SK-N-SH treated with all-trans-retinoic acid at 6 μM for 48 hours (cell line): Measurements from ENCODE around the gene FTO.

Experiments used
- ZNF565 ChIP-seq: fragments of 450-650 bp; formaldehyde crosslinking; conservative IDR thresholded peaks from 2 replicates; pipeline ENCODE4 v1.5.0; 2020; ENCODE audit warnings: low read depth, mild to moderate bottlenecking, moderate library complexity
- ZNF70 ChIP-seq: fragments of 450-650 bp; formaldehyde crosslinking; IDR thresholded peaks from 2 replicates; pipeline ENCODE4 v1.5.0; 2020; ENCODE audit warnings: mild to moderate bottlenecking, moderate library complexity
- TF ChIP-seq, protein P1 (sequence below): fragments of 250-450 bp; sonication (Bioruptor Pico); IDR thresholded peaks from 2 replicates; pipeline ENCODE4 v1.5.0; 2020; ENCODE audit warnings: mild to moderate bottlenecking, moderate library complexity
- TF ChIP-seq, protein P2 (sequence below): fragments of 250-450 bp; sonication (Bioruptor Pico); IDR thresholded peaks from 2 replicates; pipeline ENCODE4 v1.5.1; 2020; ENCODE audit warnings: low read depth, mild to moderate bottlenecking, moderate library complexity

DNA sequence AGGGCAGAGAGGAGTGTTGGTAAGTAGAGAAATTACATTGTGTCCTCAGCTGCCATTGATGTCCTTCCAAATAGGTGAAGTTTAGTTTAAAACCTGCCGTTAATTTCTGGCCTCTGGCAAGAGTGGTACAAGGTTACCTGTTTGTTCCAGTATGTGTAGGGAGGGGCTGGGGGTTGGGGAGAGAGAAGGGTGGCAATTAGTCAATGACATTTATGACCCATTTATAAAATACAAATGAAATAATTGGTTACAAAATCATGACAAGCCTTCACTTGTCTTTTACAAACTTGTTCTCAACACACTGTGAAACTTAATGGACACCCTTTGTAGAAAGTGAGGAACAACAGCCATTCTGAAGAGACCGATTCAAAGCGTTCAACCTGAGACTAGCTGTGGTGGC, 281.0 kb downstream of the FTO start:
- no peak for TF ChIP-seq ZNF70 (CRISPR knock-in tag)
- TF ChIP-seq, protein P1, sequence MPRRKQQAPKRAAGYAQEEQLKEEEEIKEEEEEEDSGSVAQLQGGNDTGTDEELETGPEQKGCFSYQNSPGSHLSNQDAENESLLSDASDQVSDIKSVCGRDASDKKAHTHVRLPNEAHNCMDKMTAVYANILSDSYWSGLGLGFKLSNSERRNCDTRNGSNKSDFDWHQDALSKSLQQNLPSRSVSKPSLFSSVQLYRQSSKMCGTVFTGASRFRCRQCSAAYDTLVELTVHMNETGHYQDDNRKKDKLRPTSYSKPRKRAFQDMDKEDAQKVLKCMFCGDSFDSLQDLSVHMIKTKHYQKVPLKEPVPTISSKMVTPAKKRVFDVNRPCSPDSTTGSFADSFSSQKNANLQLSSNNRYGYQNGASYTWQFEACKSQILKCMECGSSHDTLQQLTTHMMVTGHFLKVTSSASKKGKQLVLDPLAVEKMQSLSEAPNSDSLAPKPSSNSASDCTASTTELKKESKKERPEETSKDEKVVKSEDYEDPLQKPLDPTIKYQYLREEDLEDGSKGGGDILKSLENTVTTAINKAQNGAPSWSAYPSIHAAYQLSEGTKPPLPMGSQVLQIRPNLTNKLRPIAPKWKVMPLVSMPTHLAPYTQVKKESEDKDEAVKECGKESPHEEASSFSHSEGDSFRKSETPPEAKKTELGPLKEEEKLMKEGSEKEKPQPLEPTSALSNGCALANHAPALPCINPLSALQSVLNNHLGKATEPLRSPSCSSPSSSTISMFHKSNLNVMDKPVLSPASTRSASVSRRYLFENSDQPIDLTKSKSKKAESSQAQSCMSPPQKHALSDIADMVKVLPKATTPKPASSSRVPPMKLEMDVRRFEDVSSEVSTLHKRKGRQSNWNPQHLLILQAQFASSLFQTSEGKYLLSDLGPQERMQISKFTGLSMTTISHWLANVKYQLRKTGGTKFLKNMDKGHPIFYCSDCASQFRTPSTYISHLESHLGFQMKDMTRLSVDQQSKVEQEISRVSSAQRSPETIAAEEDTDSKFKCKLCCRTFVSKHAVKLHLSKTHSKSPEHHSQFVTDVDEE (CRISPR knock-in tag), result no peak
- no peak for TF ChIP-seq ZNF565
- TF ChIP-seq, protein P2, sequence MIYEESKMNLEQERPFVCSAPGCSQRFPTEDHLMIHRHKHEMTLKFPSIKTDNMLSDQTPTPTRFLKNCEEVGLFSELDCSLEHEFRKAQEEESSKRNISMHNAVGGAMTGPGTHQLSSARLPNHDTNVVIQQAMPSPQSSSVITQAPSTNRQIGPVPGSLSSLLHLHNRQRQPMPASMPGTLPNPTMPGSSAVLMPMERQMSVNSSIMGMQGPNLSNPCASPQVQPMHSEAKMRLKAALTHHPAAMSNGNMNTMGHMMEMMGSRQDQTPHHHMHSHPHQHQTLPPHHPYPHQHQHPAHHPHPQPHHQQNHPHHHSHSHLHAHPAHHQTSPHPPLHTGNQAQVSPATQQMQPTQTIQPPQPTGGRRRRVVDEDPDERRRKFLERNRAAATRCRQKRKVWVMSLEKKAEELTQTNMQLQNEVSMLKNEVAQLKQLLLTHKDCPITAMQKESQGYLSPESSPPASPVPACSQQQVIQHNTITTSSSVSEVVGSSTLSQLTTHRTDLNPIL (CRISPR knock-in tag), result no peak
